HepG2 (cell line): ENCODE data around the gene KIF21B. TPM values are rescaled to one million over a fixed set of nuclear protein-coding genes. Genes with fewer than 3 reads are reported as not detected.
"Not testable (repeated sequence)": the region's sequence is repeated elsewhere in the genome, so short reads cannot be mapped to it uniquely, and the experiment has no call there.

Experiments used
- ATAC-seq: fragments of 200-7000 bp; cut with Tn5 transposase; 3 replicates; pipeline ENCODE4 v1.9.1; 2020; ENCODE audit warnings: mild to moderate bottlenecking, moderate library complexity
- BruUV-seq: library from RNA; stranded (reverse); fragments of 400-500 nt; replicated peaks from 2 replicates; lab custom pipeline; 2021; lab: Mats Ljungman, UMichigan
- CTCF ChIA-PET: fragments of 300-600 bp; formaldehyde crosslinking; extraction: SDS; loops from one replicate; lab custom pipeline; 2021; ENCODE audit warnings: low total read pairs, inconsistent platforms, low intra/inter-chr PET ratio; lab: Yijun Ruan, JAX
- POLR2A ChIA-PET: fragments of 350-600 bp; sonication (Branson Sonifier 250); formaldehyde crosslinking; loops from one replicate; lab custom pipeline; 2020; ENCODE audit warnings: antibody characterized with exemption, inconsistent platforms; lab: Yijun Ruan, JAX
- DNase-seq: peaks from one replicate; pipeline ENCODE4 v3.0.0-alpha.2; 2015; ENCODE audit warnings: low spot score
- FAIRE-seq: peaks from 3 replicates; lab custom pipeline; 2011; peaks lifted over from hg19 to GRCh38; lab: Jason Lieb, UNC
- H2AFZ ChIP-seq: one replicate; pipeline ENCODE4 v1.6.1; 2011; ENCODE audit warnings: low read length, inconsistent platforms
- H3K27ac ChIP-seq: fragments of 300-600 bp; 3 replicates; pipeline ENCODE4 v1.8.0; 2011; ENCODE audit warnings: mixed run types, mild to moderate bottlenecking, mixed read lengths, low read length, inconsistent platforms; ENCODE audit not compliant: insufficient read depth; ENCODE audit errors: extremely low read length
- H3K27me3 ChIP-seq, 2 experiments: fragments of 200-600 bp in 1 of 2; 2 replicates in 1 of 2; 3 replicates in 1 of 2; pipeline versions ENCODE4 v1.6.0 to v1.8.0; 2011; ENCODE audit warnings: low read length in 2 of 2, mild to moderate bottlenecking in 2 of 2, moderate library complexity in 2 of 2, inconsistent platforms in 1 of 2; ENCODE audit not compliant: insufficient read depth in 2 of 2, control insufficient read depth in 1 of 2
- H3K36me3 ChIP-seq, 2 experiments: fragments of 200-600 bp in 1 of 2; replicated peaks in 1 of 2; 2 replicates in 1 of 2; 3 replicates in 1 of 2; pipeline versions ENCODE4 v1.5.1 to v1.8.0; 2011; ENCODE audit warnings: low read length in 2 of 2, inconsistent platforms in 1 of 2; ENCODE audit not compliant: insufficient read depth in 2 of 2, control insufficient read depth in 1 of 2
- H3K4me1 ChIP-seq: 2 replicates; pipeline ENCODE4 v1.5.1; 2012; ENCODE audit warnings: low read length, inconsistent platforms; ENCODE audit not compliant: insufficient read depth
- H3K4me2 ChIP-seq: 2 replicates; pipeline ENCODE4 v1.6.0; 2011; ENCODE audit warnings: low read depth, low read length, inconsistent platforms
- H3K4me3 ChIP-seq, 3 experiments: fragments of 200-600 bp in 1 of 3; sonication (generic), shearing (Covaris generic) in 1 of 3; replicated peaks in 1 of 3; 2 replicates each; pipeline ENCODE4 v1.5.1; 2011 to 2016; ENCODE audit warnings: low read length in 3 of 3, inconsistent platforms in 2 of 3, low read depth in 2 of 3, mild to moderate bottlenecking in 2 of 3, control low read depth in 1 of 3, mixed read lengths in 1 of 3; ENCODE audit not compliant: insufficient read depth in 1 of 3
- H3K79me2 ChIP-seq: one replicate; pipeline ENCODE4 v1.6.1; 2011; ENCODE audit warnings: low read length, inconsistent platforms; ENCODE audit not compliant: insufficient read depth
- H3K9ac ChIP-seq: 2 replicates; pipeline ENCODE4 v1.6.0; 2011; ENCODE audit warnings: mild to moderate bottlenecking, low read depth, low read length, inconsistent platforms; ENCODE audit not compliant: insufficient read depth
- H3K9me3 ChIP-seq: 2 replicates; pipeline ENCODE4 v1.5.1; 2012; ENCODE audit warnings: mild to moderate bottlenecking, low read length
- H4K20me1 ChIP-seq: 2 replicates; pipeline ENCODE4 v1.6.0; 2011; ENCODE audit warnings: inconsistent platforms, mild to moderate bottlenecking, low read length, moderate library complexity; ENCODE audit not compliant: insufficient read depth
- MLLT10 ChIP-seq: sonication (generic); formaldehyde crosslinking; IDR thresholded peaks from 2 replicates; pipeline ENCODE4 v1.4.0; 2020; ENCODE audit warnings: missing genetic modification reagents
- RFX5 ChIP-seq: IDR thresholded peaks from 2 replicates; pipeline ENCODE4 v1.6.1; 2011; ENCODE audit warnings: low read depth, low read length, improper control_type of control experiment
- ZNF770 ChIP-seq: sonication (generic); formaldehyde crosslinking; IDR thresholded peaks from 2 replicates; pipeline ENCODE4 v1.5.0; 2020; ENCODE audit warnings: mild to moderate bottlenecking, missing genetic modification reagents
- WGBS: methylation state at CpG from one replicate; pipeline ENCODE4 v1.1.6; 2017; ENCODE audit warnings: low lambda C conversion rate; 5-methylcytosine and 5-hydroxymethylcytosine counted together
- in situ Hi-C: cut with HindIII; loops from 2 replicates; pipeline ENCODE4 v1.10.0; 2017; ENCODE audit warnings: low pct_unique_long_range_greater_than_20kb; ENCODE audit not compliant: extremely low pct_ligation_motif_present
- intact Hi-C: fragments of 100-400 bp; cut with micrococcal nuclease; formaldehyde crosslinking; loops from one replicate; pipeline ENCODE4 v1.10.0; 2022; ENCODE audit not compliant: unreplicated experiment
- polyA plus RNA-seq, 8 experiments: library from polyadenylated mRNA; depleted of rRNA in 3 of 8; stranded (reverse) in 7 of 8; unstranded in 1 of 8; fragments of >200 nt; fragmentation: Illumina TruSeq in 4 of 8; extraction: Trizol in 4 of 8; gene quantifications; 2 replicates each; pipeline versions ENCODE4 v1.2.1 to v1.2.3, GENCODE V29; 2011 to 2016; ENCODE audit warnings: low read depth in 4 of 8, missing spikeins in 1 of 8, mixed read lengths in 1 of 8; ENCODE audit not compliant: insufficient read depth in 1 of 8
- total RNA-seq, 5 experiments: library from RNA; depleted of rRNA; stranded (reverse); fragments of >200 nt; fragmentation: Illumina TruSeq; extraction: Trizol; gene quantifications; 2 replicates each; pipeline ENCODE4 v1.2.3, GENCODE V29; 2016; ENCODE audit warnings: low read depth in 1 of 5

Gene KIF21B
- total and polyA plus RNA-seq, 2 of the 13 experiments (the other 11 are each of a cell fraction or from before 2014, with no cell fraction given): 0.17 to 0.20 TPM

- H3K36me3 ChIP-seq, H4K20me1 ChIP-seq, H3K27ac ChIP-seq, ATAC-seq, BruUV-seq, H3K4me2 ChIP-seq, DNase-seq, POLR2A ChIA-PET, H3K9ac ChIP-seq, H3K4me3 ChIP-seq, H3K9me3 ChIP-seq, H3K4me1 ChIP-seq, FAIRE-seq, intact Hi-C loops, H2AFZ ChIP-seq, H3K27me3 ChIP-seq, H3K79me2 ChIP-seq, CTCF ChIA-PET, in situ Hi-C loops: not testable (repeated sequence)
- TF ChIP-seq ZNF770 (CRISPR knock-in tag): peak; percentile 22; the same call in 1 of the 2 replicates
- WGBS: 70% methylated on average over 18 of the region's 18 CpGs
Measured at GRCh38 chr1:200935286-200935962, 88.1 kb downstream of the KIF21B start.

GRCh38 chr1:200934676-200935245 is 88.8 kb downstream of the KIF21B start:
- CTCF ChIA-PET: no interaction called here
- in situ Hi-C loops: no loop called here
- DNase-seq: no peak
- Histone ChIP-seq H4K20me1 (no peaks in the 10 kb centered on the region), H3K36me3 (no peaks in the 10 kb centered on the region)
- TF ChIP-seq RFX5 (0 out of 2 replicates have a peak, but pooled peaks have one; percentile 16), MLLT10 (CRISPR knock-in tag) (no peak)
- TF ChIP-seq, all 625 proteins: peak for 1
- Histone ChIP-seq H2AFZ (no peak overlapping the region), H3K27ac (no peak overlapping the region), H3K79me2 (no peaks in the 10 kb centered on the region), H3K4me2 (no peak overlapping the region), H3K9me3 (no peaks in the 10 kb centered on the region), H3K9ac (no peak overlapping the region), H3K4me1 (no peaks in the 10 kb centered on the region), H3K4me3 (no peak overlapping the region), H3K27me3 (peaks cover 0 to 5% of the 10 kb centered on the region in 2 experiments; a peak in 1 of 5 replicates)
- WGBS: 74% methylated on average over 13 of the region's 13 CpGs
- intact Hi-C loops: no loop called here
- POLR2A ChIA-PET: no interaction called here
- FAIRE-seq (no peak), ATAC-seq (no peak)
- no TSS peak for BruUV-seq
